Endothelial cell of umbilical vein (primary cell): Measurements from ENCODE around the gene TMEM234. TPM values are rescaled to one million over a fixed set of nuclear protein-coding genes. Genes with fewer than 3 reads are reported as not detected.
A peak's percentile ranks its signal among the peaks of the same experiment; 100 is the strongest.

Source experiments
- BruUV-seq: library from RNA; stranded (reverse); fragments of 400-500 nt; replicated peaks from 2 replicates; lab custom pipeline; 2021; lab: Mats Ljungman, UMichigan
- CTCF ChIA-PET: fragments of 300-600, 350-600 bp; sonication (Branson Sonifier 250); formaldehyde crosslinking; loops from one replicate; lab custom pipeline; 2021; ENCODE audit warnings: antibody characterized with exemption, inconsistent platforms; lab: Charles Lee
- POLR2A ChIA-PET: fragments of 300-600, 350-600 bp; sonication (Branson Sonifier 250); formaldehyde crosslinking; loops from one replicate; lab custom pipeline; 2021; ENCODE audit warnings: antibody characterized with exemption, inconsistent platforms; lab: Charles Lee
- DNase-seq: peaks from one replicate; pipeline ENCODE4 v3.0.0-alpha.2; 2011; ENCODE audit warnings: low read depth, low spot score
- FAIRE-seq: peaks from 2 replicates; lab custom pipeline; 2011; peaks lifted over from hg19 to GRCh38; lab: Jason Lieb, UNC
- H2AFZ ChIP-seq: 2 replicates; pipeline ENCODE4 v1.6.0; 2012; ENCODE audit warnings: low read depth, low read length, control low read depth, inconsistent platforms
- H3K27ac ChIP-seq: 2 replicates; pipeline ENCODE4 v1.5.1; 2011; ENCODE audit warnings: low read depth, mild to moderate bottlenecking, control low read depth, low read length, moderate library complexity; ENCODE audit not compliant: insufficient read depth
- H3K27me3 ChIP-seq, 2 experiments: 2 replicates each; pipeline versions ENCODE4 v1.6.0 to v1.6.1; 2011; ENCODE audit warnings: low read length in 2 of 2, mixed read lengths in 1 of 2; ENCODE audit not compliant: control insufficient read depth in 2 of 2, insufficient read depth in 2 of 2
- H3K36me3 ChIP-seq, 2 experiments: 2 replicates in 1 of 2; 3 replicates in 1 of 2; pipeline ENCODE4 v1.5.1; 2011; ENCODE audit warnings: low read length in 2 of 2, mild to moderate bottlenecking in 1 of 2, moderate library complexity in 1 of 2; ENCODE audit not compliant: control insufficient read depth in 2 of 2, insufficient read depth in 2 of 2; ENCODE audit errors: extremely low read depth in 1 of 2
- H3K4me1 ChIP-seq: 3 replicates; pipeline ENCODE4 v1.5.1; 2011; ENCODE audit warnings: mild to moderate bottlenecking, low read length; ENCODE audit not compliant: control insufficient read depth, insufficient read depth; ENCODE audit errors: extremely low read depth
- H3K4me2 ChIP-seq: 2 replicates; pipeline ENCODE4 v1.6.1; 2011; ENCODE audit warnings: low read length, control low read depth, mixed read lengths; ENCODE audit not compliant: insufficient read depth
- H3K4me3 ChIP-seq, 3 experiments: fragments of 200-600 bp in 1 of 3; sonication (generic), shearing (Covaris generic) in 1 of 3; replicated peaks in 1 of 3; 2 replicates each; pipeline ENCODE4 v1.5.1; 2011 to 2016; ENCODE audit warnings: control low read depth in 3 of 3, low read length in 3 of 3, mild to moderate bottlenecking in 2 of 3, inconsistent platforms in 1 of 3, low read depth in 1 of 3, moderate library complexity in 1 of 3; ENCODE audit not compliant: insufficient read depth in 1 of 3
- H3K79me2 ChIP-seq: 2 replicates; pipeline ENCODE4 v1.6.0; 2012; ENCODE audit warnings: low read length, inconsistent platforms; ENCODE audit not compliant: control insufficient read depth, insufficient read depth
- H3K9ac ChIP-seq: replicated peaks from 2 replicates; pipeline ENCODE3; 2011; ENCODE audit warnings: low read length, control low read depth; ENCODE audit not compliant: insufficient read depth; ENCODE audit errors: extremely low read depth
- H3K9me1 ChIP-seq: replicated peaks from 3 replicates; pipeline ENCODE4 v1.6.0; 2011; ENCODE audit warnings: mild to moderate bottlenecking, low read length; ENCODE audit not compliant: control insufficient read depth, insufficient read depth; ENCODE audit errors: extremely low read depth
- H3K9me3 ChIP-seq: replicated peaks from 2 replicates; pipeline ENCODE4 v1.5.1; 2012; ENCODE audit warnings: low read length, inconsistent platforms; ENCODE audit not compliant: control insufficient read depth, insufficient read depth
- H4K20me1 ChIP-seq: replicated peaks from 2 replicates; pipeline ENCODE3; 2011; ENCODE audit warnings: mild to moderate bottlenecking, low read length; ENCODE audit not compliant: control insufficient read depth, insufficient read depth; ENCODE audit errors: extremely low read depth
- CTCF ChIP-seq, 2 donors: IDR thresholded peaks; 1 replicate in 1 of 2; 2 replicates in 1 of 2; pipeline ENCODE4 v1.5.1; 2011; ENCODE audit warnings: low read length in 2 of 2, mild to moderate bottlenecking in 2 of 2, moderate library complexity in 2 of 2, control low read depth in 1 of 2, inconsistent platforms in 1 of 2, low read depth in 1 of 2; ENCODE audit not compliant: insufficient read depth in 1 of 2; ENCODE audit errors: extremely low read depth in 1 of 2
- EZH2 ChIP-seq: IDR thresholded peaks from 2 replicates; pipeline ENCODE4 v1.6.1; 2012; ENCODE audit warnings: borderline replicate concordance, low read depth, mild to moderate bottlenecking, moderate library complexity, low read length, inconsistent platforms; ENCODE audit not compliant: severe bottlenecking
- POLR2A ChIP-seq: IDR thresholded peaks from 2 replicates; pipeline ENCODE4 v1.6.1; 2012; ENCODE audit warnings: low read depth, mild to moderate bottlenecking, control low read depth, low read length
- dilution Hi-C: fragments of 300-500 bp; cut with MboI; formaldehyde crosslinking; loops from one replicate; pipeline ENCODE4 v1.15.0; 2019; ENCODE audit warnings: low sequenced_read_pairs; ENCODE audit not compliant: extremely low pct_ligation_motif_present
- intact Hi-C: fragments of 100-400 bp; cut with micrococcal nuclease; formaldehyde crosslinking; loops from one replicate; pipeline ENCODE4 v1.10.0; 2022
- polyA plus RNA-seq, 4 experiments: library from polyadenylated mRNA; depleted of rRNA in 3 of 4; stranded (reverse) in 3 of 4; unstranded in 1 of 4; fragments of >200 nt; gene quantifications; 2 replicates each; pipeline versions ENCODE4 v1.2.1 to v1.2.3, GENCODE V29; 2011 to 2012; ENCODE audit warnings: missing spikeins in 1 of 4
- total RNA-seq: library from RNA; stranded (reverse); gene quantifications from 2 replicates; pipeline ENCODE4 v1.2.3, GENCODE V29; 2021

Gene TMEM234
- total and polyA plus RNA-seq, 2 donors (not counting 3 experiments of a cell fraction or from before 2014, with no cell fraction given), result 20.7 to 21.3 TPM

GRCh38 chr1:32247983-32248889 lies 26.1 kb upstream of the TMEM234 start:
- DNase-seq (peak; percentile 74), FAIRE-seq (peak; percentile 89)
- H3K27ac ChIP-seq, result peak overlapping the region; percentile 60
- no peak overlapping the region for H3K9ac ChIP-seq
- peak overlapping the region; percentile 73 for H3K4me2 ChIP-seq
- H3K9me3 ChIP-seq, result no peaks in the 10 kb centered on the region
- H3K79me2 ChIP-seq, result no peaks in the 10 kb centered on the region
- H3K27me3 ChIP-seq, result no peaks in the 10 kb centered on the region
- intact Hi-C loops (loop anchor here (1.0 to 2.0 kb wide), 3 partner anchors 26 to 87 kb away; partner anchors contain the start of genes EIF3I and TMEM234), dilution Hi-C loops (no loop called here)
- peak overlapping the region in 1 of 3 experiments; percentile 29 for H3K4me3 ChIP-seq
- H3K4me1 ChIP-seq, result peaks cover 47% of the 10 kb centered on the region
- no peaks in the 10 kb centered on the region for H3K36me3 ChIP-seq
- ChIA-PET POLR2A (interaction anchor here (0.8 to 2.9 kb wide), 2 partner anchors 43 to 88 kb away, joined by 3 to 16 read pairs; partner anchors contain the start of genes HDAC1 and MARCKSL1), CTCF (interaction anchor here (0.6 to 6.3 kb wide), 29 partner anchors 11 to 175 kb away, joined by 3 to 73 read pairs (median 5); partner anchors contain the start of genes EIF3I, HDAC1, MARCKSL1 and TMEM234)
- no peaks in the 10 kb centered on the region for H4K20me1 ChIP-seq
- no TSS peak for BruUV-seq
- H2AFZ ChIP-seq, result peak overlapping the region; percentile 21
- TF ChIP-seq POLR2A (no peak), CTCF (IDR thresholded peaks at IDR 0.05; ENCODE audit: extremely low read depth in 1 of 2, insufficient read depth in 1 of 2, low read depth in 1 of 2, low read length in 2 of 2) (peak; percentile 96 to 98), EZH2 (peak; percentile 22)
- H3K9me1 ChIP-seq, result no peaks in the 10 kb centered on the region
